Neural progenitor cell (in vitro differentiated cells): ENCODE measurements around the gene ALDH2.

Source experiments
- CTCF ChIP-seq: fragments of 200-600 bp; sonication (generic); IDR thresholded peaks from 2 replicates; pipeline ENCODE4 v1.5.1; 2017; ENCODE audit warnings: antibody characterized with exemption, mild to moderate bottlenecking
- EZH2 ChIP-seq: fragments of 200-600 bp; sonication (generic); IDR thresholded peaks from 2 replicates; pipeline ENCODE4 v1.6.1; 2017; ENCODE audit warnings: antibody characterized with exemption, mild to moderate bottlenecking, moderate library complexity
- EZH2phosphoT487 ChIP-seq: fragments of 200-600 bp; sonication (generic); IDR thresholded peaks from 2 replicates; pipeline ENCODE4 v1.6.1; 2017; ENCODE audit warnings: antibody characterized with exemption

DNA sequence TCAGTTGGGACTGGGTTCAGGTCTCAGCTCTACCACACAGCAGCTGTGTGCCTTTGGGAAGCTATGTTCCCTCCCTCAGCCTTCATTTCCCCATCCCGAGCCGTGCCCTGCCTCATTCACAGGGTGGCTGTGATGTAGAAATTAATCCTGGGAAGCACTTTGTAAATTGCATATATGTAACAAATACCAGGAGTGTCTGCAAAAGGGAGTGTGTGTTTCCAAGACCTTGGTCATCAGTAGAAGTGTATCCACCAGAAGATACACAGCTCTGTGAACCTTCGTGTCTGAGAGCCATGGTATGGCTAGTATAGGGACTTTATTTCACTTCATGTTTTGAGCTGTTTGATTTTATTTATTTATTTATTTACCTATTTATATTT, 26.1 kb downstream of the ALDH2 start:
- TF ChIP-seq CTCF: no peak
- no peak for TF ChIP-seq EZH2
- no peak for TF ChIP-seq EZH2phosphoT487
